Nephron progenitor cell (in vitro differentiated cells): ENCODE data around the gene TSC2.
A peak's percentile ranks its signal among the peaks of the same experiment; 100 is the strongest.
"Not testable (repeated sequence)": the region's sequence is repeated elsewhere in the genome, so short reads cannot be mapped to it uniquely, and the experiment has no call there.

Experiments used
- DNase-seq: peaks from one replicate; pipeline ENCODE4 v3.0.0; 2021
- H3K27ac Mint-ChIP-seq: 2 replicates; pipeline ENCODE4 v1.8.0; 2021; ENCODE audit warnings: mild to moderate bottlenecking, moderate library complexity, mixed read lengths
- H3K27me3 Mint-ChIP-seq: 2 replicates; pipeline ENCODE4 v1.8.0; 2021; ENCODE audit warnings: mild to moderate bottlenecking, low read depth, mixed read lengths; ENCODE audit not compliant: poor library complexity
- H3K36me3 Mint-ChIP-seq: 2 replicates; pipeline ENCODE4 v1.8.0; 2021; ENCODE audit warnings: low read depth, mixed read lengths
- H3K4me1 Mint-ChIP-seq: 2 replicates; pipeline ENCODE4 v1.8.0; 2021; ENCODE audit warnings: mixed read lengths
- H3K4me3 Mint-ChIP-seq: 2 replicates; pipeline ENCODE4 v1.8.0; 2021; ENCODE audit warnings: mild to moderate bottlenecking, moderate library complexity, mixed read lengths
- H3K9me3 Mint-ChIP-seq: 2 replicates; pipeline ENCODE4 v1.8.0; 2021; ENCODE audit warnings: mild to moderate bottlenecking, moderate library complexity, mixed read lengths
- TF ChIP-seq, protein P1 (sequence below): fragments of 200-600 bp; sonication (generic); IDR thresholded peaks from 2 replicates; pipeline ENCODE4 v1.5.0; 2021; ENCODE audit warnings: antibody characterized with exemption

TSC2 gene

DNA sequence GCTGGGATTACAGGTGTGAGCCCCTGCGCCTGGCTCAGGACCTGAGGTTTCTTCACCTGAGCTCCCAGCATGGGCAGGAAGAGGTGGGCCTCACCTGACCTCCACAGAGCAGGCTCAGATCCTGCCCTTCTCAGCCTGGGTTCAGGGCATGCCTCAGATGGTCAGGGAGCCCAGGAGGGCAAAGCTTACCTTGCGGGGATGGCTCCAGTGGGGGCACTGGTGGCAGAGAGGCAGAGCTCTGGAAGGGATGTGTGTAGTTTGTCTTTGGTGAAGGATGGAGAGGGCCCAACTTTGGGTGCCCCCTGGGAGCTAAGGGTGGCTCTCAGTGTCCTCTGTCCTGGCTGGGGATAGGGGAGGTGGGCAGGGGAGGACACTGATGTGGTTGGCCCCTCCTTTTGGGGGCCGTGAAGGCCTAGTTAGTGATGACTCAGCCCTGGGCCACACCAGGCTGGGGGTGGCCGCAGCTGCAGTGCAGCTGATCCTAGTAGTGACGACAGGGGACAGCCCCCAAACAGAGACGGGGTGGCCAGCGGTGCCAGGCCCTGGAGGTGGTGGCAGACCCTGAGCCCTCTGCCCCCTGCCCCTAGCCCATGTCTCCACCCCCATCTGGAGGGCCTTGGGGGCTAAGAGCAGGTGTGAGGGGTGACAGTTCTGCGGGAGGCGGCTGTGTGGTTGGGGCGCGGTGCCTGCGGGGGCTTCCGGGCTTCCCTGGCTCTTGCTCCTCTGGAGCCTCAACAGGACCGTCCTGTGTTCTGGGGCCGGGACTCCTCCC is 15.3 kb upstream of the TSC2 start:
- H3K9me3 Mint-ChIP-seq: no peaks in the 10 kb centered on the region
- no peaks in the 10 kb centered on the region for H3K36me3 Mint-ChIP-seq
- peaks cover 26% of the 10 kb centered on the region for H3K4me1 Mint-ChIP-seq
- H3K27ac Mint-ChIP-seq: no peak overlapping the region
- H3K4me3 Mint-ChIP-seq: no peak overlapping the region
- no peak for DNase-seq
- peaks cover 24% of the 10 kb centered on the region for H3K27me3 Mint-ChIP-seq
- TF ChIP-seq, protein P1, sequence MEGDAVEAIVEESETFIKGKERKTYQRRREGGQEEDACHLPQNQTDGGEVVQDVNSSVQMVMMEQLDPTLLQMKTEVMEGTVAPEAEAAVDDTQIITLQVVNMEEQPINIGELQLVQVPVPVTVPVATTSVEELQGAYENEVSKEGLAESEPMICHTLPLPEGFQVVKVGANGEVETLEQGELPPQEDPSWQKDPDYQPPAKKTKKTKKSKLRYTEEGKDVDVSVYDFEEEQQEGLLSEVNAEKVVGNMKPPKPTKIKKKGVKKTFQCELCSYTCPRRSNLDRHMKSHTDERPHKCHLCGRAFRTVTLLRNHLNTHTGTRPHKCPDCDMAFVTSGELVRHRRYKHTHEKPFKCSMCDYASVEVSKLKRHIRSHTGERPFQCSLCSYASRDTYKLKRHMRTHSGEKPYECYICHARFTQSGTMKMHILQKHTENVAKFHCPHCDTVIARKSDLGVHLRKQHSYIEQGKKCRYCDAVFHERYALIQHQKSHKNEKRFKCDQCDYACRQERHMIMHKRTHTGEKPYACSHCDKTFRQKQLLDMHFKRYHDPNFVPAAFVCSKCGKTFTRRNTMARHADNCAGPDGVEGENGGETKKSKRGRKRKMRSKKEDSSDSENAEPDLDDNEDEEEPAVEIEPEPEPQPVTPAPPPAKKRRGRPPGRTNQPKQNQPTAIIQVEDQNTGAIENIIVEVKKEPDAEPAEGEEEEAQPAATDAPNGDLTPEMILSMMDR: no peak

DNA sequence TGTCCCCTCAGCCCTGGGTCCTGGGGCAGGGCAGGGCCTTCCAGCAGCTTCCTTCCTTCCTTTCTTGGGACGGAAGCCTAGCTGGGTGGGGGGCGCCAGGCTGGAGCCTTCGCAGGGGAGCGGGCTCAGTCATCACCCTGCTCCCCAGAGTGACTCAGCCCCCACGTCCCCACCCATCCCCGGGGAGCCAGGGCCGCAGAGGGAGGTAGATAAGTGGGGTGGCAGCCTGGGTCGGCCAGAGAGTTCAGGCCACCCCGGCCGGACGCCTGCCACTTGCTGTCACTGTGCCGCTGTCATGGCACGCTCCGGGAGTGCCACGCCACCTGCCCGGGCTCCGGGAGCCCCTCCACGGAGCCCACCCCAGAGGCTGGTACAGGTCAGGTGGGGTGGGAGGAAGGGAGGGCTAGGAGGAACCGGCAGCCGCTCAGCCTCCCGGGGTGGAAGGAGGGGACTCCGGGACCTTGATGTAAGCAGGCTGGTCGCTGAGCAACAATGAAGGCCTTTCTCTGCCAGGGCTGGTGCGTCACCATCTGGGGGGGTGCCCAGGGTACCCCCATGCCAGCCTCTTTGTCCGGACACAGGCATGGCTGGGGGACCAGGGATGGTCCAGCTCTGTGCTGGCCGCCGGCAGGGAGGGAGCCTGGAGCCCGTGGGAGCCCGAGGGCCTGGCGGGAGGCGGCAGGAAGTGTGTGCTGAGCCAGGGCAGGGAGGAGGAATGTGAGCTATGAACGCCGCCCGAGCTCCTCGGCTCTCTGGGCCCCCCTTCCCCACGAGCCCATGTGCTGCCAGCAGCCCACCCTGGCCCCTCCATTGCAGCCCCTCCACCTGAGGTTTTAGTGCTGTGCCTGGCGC is 14.5 kb upstream of the TSC2 start:
- peak; percentile 62 for DNase-seq
- Mint-ChIP-seq H3K4me1 (peaks cover 32% of the 10 kb centered on the region), H3K27ac (no peak overlapping the region), H3K9me3 (no peaks in the 10 kb centered on the region), H3K27me3 (peaks cover 16% of the 10 kb centered on the region), H3K36me3 (no peaks in the 10 kb centered on the region), H3K4me3 (no peak overlapping the region)
- TF ChIP-seq, protein P1: no peak

DNA sequence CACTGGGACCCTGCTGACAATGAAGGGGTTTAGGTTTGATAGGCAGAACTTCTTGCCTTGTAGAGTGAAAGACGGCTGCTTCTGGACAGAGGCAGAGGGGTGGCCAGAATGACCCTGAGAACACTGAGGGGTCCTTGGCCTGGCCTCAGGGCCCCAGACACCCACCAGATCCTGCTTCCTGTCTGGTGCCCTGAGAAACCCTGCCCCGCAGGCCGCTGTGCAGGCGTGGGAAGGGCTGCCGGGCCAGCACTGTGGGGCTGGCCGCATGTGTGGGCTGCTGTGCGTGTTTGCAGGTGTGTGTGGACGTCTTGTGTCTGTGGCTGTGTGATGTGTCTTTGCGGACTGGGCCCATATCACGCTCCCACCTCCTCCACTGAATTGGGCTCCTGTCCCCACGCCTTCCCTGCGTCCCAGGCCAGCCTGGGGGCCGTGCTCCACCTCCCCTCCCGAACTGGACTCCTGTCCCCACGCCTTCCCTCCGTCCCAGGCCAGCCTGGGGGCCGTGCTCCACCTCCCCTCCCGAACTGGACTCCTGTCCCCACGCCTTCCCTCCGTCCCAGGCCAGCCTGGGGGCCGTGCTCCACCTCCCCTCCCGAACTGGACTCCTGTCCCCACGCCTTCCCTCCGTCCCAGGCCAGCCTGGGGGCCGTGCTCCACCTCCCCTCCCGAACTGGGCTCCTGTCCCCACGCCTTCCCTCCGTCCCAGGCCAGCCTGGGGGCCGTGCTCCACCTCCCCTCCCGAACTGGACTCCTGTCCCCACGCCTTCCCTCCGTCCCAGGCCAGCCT is 13.7 kb upstream of the TSC2 start:
- peaks cover 34% of the 10 kb centered on the region for H3K4me1 Mint-ChIP-seq
- not testable (repeated sequence) for H3K27ac Mint-ChIP-seq, H3K9me3 Mint-ChIP-seq, H3K27me3 Mint-ChIP-seq, DNase-seq, H3K4me3 Mint-ChIP-seq, H3K36me3 Mint-ChIP-seq

DNA sequence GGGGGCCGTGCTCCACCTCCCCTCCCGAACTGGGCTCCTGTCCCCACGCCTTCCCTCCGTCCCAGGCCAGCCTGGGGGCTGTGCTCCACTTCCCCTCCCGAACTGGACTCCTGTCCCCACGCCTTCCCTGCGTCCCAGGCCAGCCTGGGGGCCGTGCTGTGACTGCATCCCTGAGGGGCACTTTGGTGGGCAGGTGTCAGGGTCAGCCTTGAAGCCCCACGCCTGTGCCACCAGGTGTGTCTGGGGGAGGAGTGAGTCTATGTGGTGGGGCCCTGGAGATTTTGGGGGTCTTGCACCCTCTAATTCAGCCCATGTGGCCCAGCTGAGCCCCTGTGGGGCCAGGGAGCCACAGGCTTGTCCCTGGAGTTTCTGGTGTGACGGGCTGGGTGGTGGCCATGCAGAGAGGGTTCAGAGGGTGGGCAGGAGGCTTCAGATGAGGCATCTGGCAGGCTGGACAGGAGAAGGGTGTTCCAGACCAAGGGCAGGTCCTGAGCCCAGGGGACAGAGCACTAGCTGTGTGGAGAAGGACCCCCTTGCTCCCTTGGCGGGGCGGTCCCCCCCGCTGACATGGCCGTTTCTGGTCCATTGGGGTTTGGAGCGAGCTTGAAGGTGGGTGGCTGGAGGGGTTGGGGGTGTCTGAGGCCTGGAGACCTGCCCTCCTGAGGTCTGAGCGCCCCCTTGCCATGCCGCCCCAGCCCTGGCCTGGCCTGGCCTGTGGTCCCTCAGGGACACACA is 12.9 kb upstream of the TSC2 start:
- no peak for DNase-seq
- H3K36me3 Mint-ChIP-seq: no peaks in the 10 kb centered on the region
- H3K4me3 Mint-ChIP-seq: no peak overlapping the region
- TF ChIP-seq, protein P1: no peak
- peaks cover 2% of the 10 kb centered on the region for H3K27me3 Mint-ChIP-seq
- H3K27ac Mint-ChIP-seq: peak overlapping the region; percentile 51
- H3K4me1 Mint-ChIP-seq: peaks cover 40% of the 10 kb centered on the region
- H3K9me3 Mint-ChIP-seq: no peaks in the 10 kb centered on the region

DNA sequence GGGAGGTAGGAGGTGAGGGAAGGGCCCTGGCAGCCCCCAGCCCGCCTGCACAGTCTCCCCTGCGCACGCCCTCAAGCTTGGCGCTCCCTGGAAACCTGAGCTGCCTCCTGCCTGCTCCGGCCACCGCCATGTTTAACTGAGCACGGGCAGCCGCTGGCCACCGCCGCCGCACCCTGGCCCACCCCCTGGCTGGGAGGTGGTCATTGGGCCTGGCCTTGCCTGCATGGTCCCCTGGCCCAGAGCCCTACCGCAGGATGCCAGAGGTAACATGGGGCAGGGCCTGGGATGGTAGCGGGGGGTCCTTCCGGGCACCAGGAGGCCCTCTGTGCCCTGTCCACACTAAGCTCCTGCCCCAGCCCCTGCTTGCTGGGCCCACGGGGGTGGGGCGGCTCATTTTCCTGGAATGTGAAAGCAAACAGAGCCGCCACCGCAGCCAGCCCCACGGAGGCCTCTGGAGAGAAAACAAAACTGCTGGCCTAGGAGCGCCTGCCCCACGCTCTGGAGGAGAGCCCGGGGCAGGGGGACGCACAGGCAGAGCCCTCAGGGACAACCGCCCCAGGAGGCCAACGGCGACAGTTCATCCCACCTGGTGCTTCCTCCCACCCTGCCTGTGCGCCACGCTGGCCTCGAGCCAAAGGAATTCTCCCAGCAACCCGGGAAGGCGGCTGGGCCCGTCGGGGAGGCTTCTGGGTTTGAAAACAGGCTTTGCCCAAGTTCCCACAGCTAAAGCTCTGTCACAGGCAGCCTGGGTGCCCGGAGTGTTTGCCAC is 12.2 kb upstream of the TSC2 start:
- no peaks in the 10 kb centered on the region for H3K9me3 Mint-ChIP-seq
- peaks cover 40% of the 10 kb centered on the region for H3K4me1 Mint-ChIP-seq
- H3K4me3 Mint-ChIP-seq: no peak overlapping the region
- peak; percentile 41 for DNase-seq
- no peaks in the 10 kb centered on the region for H3K36me3 Mint-ChIP-seq
- TF ChIP-seq, protein P1: no peak
- H3K27ac Mint-ChIP-seq: no peak overlapping the region
- H3K27me3 Mint-ChIP-seq: no peaks in the 10 kb centered on the region
